Right lobe of liver (tissue), 6 donors: ENCODE measurements around the gene SLITRK2. TPM values are rescaled to one million over a fixed set of nuclear protein-coding genes. Genes with fewer than 3 reads are reported as not detected.

ENCODE experiments used
- ATAC-seq, 4 donors: fragments of 200-7000 bp; cut with Tn5 transposase; one replicate each; pipeline ENCODE4 v1.9.1; 2020; ENCODE audit warnings: mild to moderate bottlenecking in 4 of 4, moderate library complexity in 4 of 4
- DNase-seq, 3 donors: peaks; one replicate each; pipeline ENCODE4 v3.0.0-alpha.2; 2020
- H3K27ac ChIP-seq, 3 donors: fragments of 200-600 bp; one replicate each; pipeline ENCODE4 v1.8.0; 2022
- H3K27me3 ChIP-seq, 2 donors: fragments of 200-600 bp; one replicate each; pipeline ENCODE4 v1.8.0; 2022
- H3K36me3 ChIP-seq, 4 donors: fragments of 200-600 bp; sonication (generic) in 1 of 4; one replicate each; pipeline versions ENCODE4 v1.5.1 to v1.8.0; 2017 to 2022; ENCODE audit warnings: control low read depth in 1 of 4
- H3K4me1 ChIP-seq, 4 donors: fragments of 200-600 bp; sonication (generic) in 1 of 4; one replicate each; pipeline versions ENCODE4 v1.5.1 to v1.8.0; 2017 to 2022; ENCODE audit warnings: control low read depth in 1 of 4
- H3K4me3 ChIP-seq, 3 donors: fragments of 200-600 bp; one replicate each; pipeline ENCODE4 v1.8.0; 2022
- H3K9me3 ChIP-seq, 4 donors: fragments of 200-600 bp; sonication (generic) in 1 of 4; one replicate each; pipeline versions ENCODE4 v1.5.1 to v1.8.0; 2017 to 2022; ENCODE audit warnings: control low read depth in 1 of 4
- POLR2A ChIP-seq: fragments of 450-650 bp; IDR thresholded peaks from one replicate; pipeline ENCODE4 v1.6.1; 2017; ENCODE audit warnings: antibody characterized with exemption, mild to moderate bottlenecking
- WGBS: methylation state at CpG from one replicate; pipeline ENCODE4 v1.1.6; 2018; ENCODE audit warnings: low coverage, low lambda C conversion rate; ENCODE audit not compliant: insufficient coverage; ENCODE audit errors: missing lambda C conversion rate; 5-methylcytosine and 5-hydroxymethylcytosine counted together
- intact Hi-C, 2 donors: fragments of 100-400 bp; cut with DNase I; formaldehyde crosslinking; loops; one replicate each; pipeline versions ENCODE4 v1.11.2 to v1.14.1; 2022
- total RNA-seq, 6 experiments: library from RNA; depleted of rRNA in 2 of 6; stranded (reverse); fragments of >200 nt in 2 of 6; fragmentation: NEBNext Ultra II Directional in 3 of 6; extraction: Animal tissue kit (Norgen Biotek cat#: 25700) in 3 of 6; gene quantifications; one replicate each; pipeline versions ENCODE4 v1.1.0 to v1.2.4, GENCODE V29; 2016 to 2023
- TF ChIP-seq, protein P1 (sequence below), 4 donors: fragments of 200-600 bp in 3 of 4; fragments of 450-650 bp in 1 of 4; IDR thresholded peaks; one replicate each; pipeline versions ENCODE4 v1.5.1 to v1.8.0; 2016 to 2022; ENCODE audit warnings: antibody characterized with exemption in 4 of 4, mild to moderate bottlenecking in 2 of 4
- donor health status: DM: no; HTN: yes; CAD: no.
- donor health status: DM: no; HTN: no; CAD: no.
- donor health status: DM: no; HTN: no; CAD: no.
- donor health status: DM: no; HTN: yes; CAD: no.
- donor health status: DM: no; HTN: yes; CAD: no.

Gene SLITRK2
- total RNA-seq, 6 experiments from 2014 or later: 0.04 to 0.23 (median 0.06) TPM; not detected in 1

GRCh38 chrX:145821291-145821897 lies 3.8 kb downstream of the SLITRK2 start:
- Histone ChIP-seq H3K4me3 (no peak overlapping the region), H3K27ac (no peak overlapping the region), H3K27me3 (peaks cover 0 to 22% of the 10 kb centered on the region in 2 donors), H3K4me1 (no peaks in the 10 kb centered on the region), H3K36me3 (no peaks in the 10 kb centered on the region), H3K9me3 (no peaks in the 10 kb centered on the region)
- 24% methylated on average over 14 of the region's 30 CpGs for WGBS
- TF ChIP-seq, protein P1, sequence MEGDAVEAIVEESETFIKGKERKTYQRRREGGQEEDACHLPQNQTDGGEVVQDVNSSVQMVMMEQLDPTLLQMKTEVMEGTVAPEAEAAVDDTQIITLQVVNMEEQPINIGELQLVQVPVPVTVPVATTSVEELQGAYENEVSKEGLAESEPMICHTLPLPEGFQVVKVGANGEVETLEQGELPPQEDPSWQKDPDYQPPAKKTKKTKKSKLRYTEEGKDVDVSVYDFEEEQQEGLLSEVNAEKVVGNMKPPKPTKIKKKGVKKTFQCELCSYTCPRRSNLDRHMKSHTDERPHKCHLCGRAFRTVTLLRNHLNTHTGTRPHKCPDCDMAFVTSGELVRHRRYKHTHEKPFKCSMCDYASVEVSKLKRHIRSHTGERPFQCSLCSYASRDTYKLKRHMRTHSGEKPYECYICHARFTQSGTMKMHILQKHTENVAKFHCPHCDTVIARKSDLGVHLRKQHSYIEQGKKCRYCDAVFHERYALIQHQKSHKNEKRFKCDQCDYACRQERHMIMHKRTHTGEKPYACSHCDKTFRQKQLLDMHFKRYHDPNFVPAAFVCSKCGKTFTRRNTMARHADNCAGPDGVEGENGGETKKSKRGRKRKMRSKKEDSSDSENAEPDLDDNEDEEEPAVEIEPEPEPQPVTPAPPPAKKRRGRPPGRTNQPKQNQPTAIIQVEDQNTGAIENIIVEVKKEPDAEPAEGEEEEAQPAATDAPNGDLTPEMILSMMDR (IDR thresholded peaks at IDR 0.05): no peak
- no peak for TF ChIP-seq POLR2A
- intact Hi-C loops: no loop called here
- ATAC-seq: no peak
- peak in 1 of 3 donors; percentile 19 for DNase-seq

DNA sequence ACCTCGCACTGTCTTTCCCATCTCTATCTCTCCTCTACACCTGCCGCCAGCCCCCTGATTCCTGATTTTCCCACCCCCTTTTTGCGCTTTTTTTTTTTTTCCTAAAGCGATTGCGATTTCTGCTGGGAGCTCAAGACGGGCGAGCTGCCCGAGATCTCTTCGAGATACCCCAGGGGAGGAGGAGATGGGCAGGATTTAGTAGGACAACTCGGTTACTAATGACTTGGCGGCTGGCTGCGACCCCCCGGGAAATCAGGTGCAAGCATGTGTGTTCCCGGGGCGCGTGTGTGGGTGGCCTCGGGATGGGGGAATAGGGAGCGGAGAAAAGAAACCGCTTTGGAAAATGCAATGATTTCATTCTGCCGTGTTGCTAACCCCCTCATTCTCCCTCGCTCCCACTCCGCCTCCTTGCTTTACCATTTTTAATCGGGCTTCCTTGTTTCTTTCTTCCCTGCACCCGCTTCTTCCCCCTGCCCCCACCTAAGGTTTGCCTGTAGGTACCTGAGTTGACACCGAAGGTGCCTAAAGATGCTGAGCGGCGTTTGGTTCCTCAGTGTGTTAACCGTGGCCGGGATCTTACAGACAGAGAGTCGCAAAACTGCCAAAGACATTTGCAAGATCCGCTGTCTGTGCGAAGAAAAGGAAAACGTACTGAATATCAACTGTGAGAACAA lies 4.4 kb downstream of the SLITRK2 start:
- no peak overlapping the region for H3K4me3 ChIP-seq
- no peaks in the 10 kb centered on the region for H3K9me3 ChIP-seq
- DNase-seq: no peak
- H3K27me3 ChIP-seq: peaks cover 0 to 23% of the 10 kb centered on the region in 2 donors
- intact Hi-C loops: no loop called here
- no peaks in the 10 kb centered on the region for H3K36me3 ChIP-seq
- no peak for TF ChIP-seq POLR2A
- TF ChIP-seq, protein P1 (IDR thresholded peaks at IDR 0.05): no peak
- no peak overlapping the region for H3K27ac ChIP-seq
- 35% methylated on average over 28 of the region's 33 CpGs for WGBS
- H3K4me1 ChIP-seq: no peaks in the 10 kb centered on the region
- no peak for ATAC-seq

DNA sequence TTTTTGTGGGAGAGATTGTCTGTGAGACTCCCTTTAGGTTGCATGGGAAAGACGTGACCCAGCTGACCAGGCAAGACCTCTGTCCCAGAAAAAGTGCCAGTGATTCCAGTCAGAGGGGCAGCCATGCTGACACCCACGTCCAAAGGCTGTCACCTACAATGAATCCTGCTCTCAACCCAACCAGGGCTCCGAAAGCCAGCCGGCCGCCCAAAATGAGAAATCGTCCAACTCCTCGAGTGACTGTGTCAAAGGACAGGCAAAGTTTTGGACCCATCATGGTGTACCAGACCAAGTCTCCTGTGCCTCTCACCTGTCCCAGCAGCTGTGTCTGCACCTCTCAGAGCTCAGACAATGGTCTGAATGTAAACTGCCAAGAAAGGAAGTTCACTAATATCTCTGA lies 5.5 kb downstream of the SLITRK2 start:
- H3K4me1 ChIP-seq: no peaks in the 10 kb centered on the region
- H3K36me3 ChIP-seq: no peaks in the 10 kb centered on the region
- no peak overlapping the region for H3K27ac ChIP-seq
- peaks cover 0 to 19% of the 10 kb centered on the region in 2 donors for H3K27me3 ChIP-seq
- intact Hi-C loops: no loop called here
- no peaks in the 10 kb centered on the region for H3K9me3 ChIP-seq
- DNase-seq (no peak), ATAC-seq (no peak)
- WGBS: 40% methylated on average over 1 of the region's 7 CpGs
- no peak overlapping the region for H3K4me3 ChIP-seq
- TF ChIP-seq, protein P1 (IDR thresholded peaks at IDR 0.05): no peak
- TF ChIP-seq POLR2A: no peak

DNA sequence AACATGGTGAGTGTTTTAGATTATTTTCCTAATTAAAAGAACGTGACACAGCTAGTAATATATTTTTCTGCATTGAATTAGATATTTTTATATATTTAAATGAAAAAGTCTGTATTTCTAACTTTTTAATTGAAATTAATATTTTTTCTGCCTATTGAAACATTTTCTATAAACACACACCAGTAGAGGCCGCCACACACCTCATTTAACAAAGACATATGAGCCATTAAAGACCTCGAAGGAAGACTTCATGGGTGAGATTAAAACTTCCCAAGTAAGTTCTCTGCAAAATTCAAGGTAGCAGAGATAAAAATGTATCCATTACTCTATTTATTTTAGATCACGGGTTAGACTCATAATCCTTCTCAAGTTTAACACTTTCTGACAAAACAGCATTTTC lies 8.3 kb downstream of the SLITRK2 start:
- DNase-seq (no peak), ATAC-seq (peak in 2 of 4 donors; percentile 48 to 50)
- no peaks in the 10 kb centered on the region for H3K36me3 ChIP-seq
- intact Hi-C loops: no loop called here
- H3K9me3 ChIP-seq: no peaks in the 10 kb centered on the region
- H3K27me3 ChIP-seq: peaks cover 0 to 8% of the 10 kb centered on the region in 2 donors
- TF ChIP-seq, protein P1 (IDR thresholded peaks at IDR 0.05): peak; percentile 37 to 53 (median 45)
- no peak for TF ChIP-seq POLR2A
- H3K27ac ChIP-seq: no peak overlapping the region
- 1% methylated on average over 4 of the region's 4 CpGs for WGBS
- H3K4me3 ChIP-seq: no peak overlapping the region
- H3K4me1 ChIP-seq: no peaks in the 10 kb centered on the region
